CMK (cell line): Measurements from ENCODE around the gene GNGT1.
"Not testable (repeated sequence)": the region's sequence is repeated elsewhere in the genome, so short reads cannot be mapped to it uniquely, and the experiment has no call there.

Source experiments
- DNase-seq: peaks from one replicate; pipeline ENCODE4 v3.0.0-alpha.2; 2010; ENCODE audit warnings: low read depth

The GNGT1 gene

DNA sequence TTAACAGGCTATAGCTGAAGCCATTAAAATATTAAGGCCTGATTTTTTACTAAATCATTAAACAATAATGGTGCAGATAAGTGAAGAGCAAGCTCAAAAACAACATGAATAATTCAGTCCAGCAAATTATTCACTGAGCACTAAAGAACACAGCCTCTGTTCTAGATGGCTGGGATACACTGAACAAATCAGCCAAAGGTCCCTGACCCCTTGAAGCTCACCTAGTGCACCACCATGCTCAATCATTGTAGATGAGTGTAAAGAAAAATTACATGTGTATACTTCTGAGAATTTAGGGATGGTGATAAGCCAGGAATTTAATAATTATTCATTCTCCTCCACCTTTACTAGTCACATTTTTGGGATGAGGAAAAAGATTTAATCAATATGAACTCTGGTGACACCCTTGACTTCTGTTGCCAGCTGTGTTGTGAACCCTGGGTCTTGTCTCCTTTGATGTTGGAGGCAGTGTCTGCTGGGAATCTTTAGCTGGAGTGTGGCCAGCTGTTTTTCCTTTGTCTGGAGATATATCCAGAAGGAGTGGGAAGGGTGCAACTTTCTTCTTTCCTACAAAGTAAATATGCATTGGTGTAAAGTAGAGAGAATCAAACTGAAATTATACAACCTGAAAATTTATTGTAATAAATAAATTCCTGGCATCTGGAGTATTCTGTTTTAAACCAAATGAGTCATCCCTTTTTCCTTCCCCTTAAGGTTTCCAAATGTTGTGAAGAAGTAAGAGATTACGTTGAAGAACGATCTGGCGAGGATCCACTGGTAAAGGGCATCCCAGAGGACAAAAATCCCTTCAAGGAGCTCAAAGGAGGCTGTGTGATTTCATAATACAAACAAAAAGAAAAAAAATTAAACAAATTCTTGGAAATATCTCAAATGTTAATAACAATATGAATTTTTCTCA is 4.0 kb downstream of the GNGT1 start:
- no peak for DNase-seq

DNA sequence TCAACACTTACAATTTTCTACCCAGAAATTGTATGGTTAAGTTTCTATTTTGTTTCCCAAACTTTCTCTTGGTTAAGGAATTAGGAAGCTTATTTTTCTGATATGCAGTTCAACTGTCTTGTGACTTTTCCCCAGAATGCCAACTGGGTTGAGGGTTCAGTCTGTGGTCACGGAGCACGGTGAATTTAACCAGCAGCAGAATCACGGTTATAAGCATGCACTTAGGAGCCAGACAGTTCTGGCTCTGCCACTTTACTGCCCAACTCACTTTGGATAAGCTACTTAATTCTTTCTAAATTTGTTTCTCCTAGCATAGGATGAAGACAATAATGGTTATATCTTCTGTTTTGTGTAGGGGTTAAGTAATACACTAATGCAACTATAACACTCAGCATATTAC is 4.9 kb downstream of the GNGT1 start:
- DNase-seq, result not testable (repeated sequence)

DNA sequence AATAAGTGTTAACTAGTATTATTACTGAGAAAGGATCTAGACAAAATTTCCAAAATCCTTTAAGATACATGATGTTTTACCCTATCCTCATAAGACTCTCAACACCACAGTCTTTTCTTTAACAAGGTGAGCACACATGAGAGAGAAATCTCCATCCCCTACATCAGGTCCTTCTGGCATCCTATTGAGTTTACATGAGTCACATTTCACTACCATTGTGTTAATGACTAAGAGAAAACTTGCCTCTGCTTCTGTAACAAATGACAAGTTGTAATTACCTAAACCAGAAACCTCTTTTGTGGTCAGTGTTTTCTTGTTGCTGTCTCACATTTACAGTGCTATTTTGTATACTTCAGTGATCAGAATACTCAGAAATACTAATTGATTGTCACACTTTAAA is 5.3 kb downstream of the GNGT1 start:
- not testable (repeated sequence) for DNase-seq

DNA sequence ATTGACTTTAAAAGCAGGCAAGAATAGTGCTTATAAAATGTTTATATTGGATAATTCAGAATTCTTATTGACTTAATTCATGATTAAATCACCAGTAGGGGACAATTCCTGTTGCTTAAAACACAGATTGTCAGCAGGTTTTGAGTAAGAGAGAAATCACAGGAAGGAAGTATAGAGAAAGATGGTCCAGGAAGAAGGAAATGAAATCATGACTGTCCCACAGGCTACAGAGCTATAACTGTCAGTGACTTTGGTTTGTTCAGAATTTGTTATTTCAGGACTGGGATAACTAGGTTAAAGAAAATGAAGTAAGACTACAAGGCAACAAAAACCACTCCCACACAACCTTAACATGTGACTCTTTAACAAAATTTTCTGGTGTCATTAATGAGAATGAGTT is 6.8 kb downstream of the GNGT1 start:
- no peak for DNase-seq

DNA sequence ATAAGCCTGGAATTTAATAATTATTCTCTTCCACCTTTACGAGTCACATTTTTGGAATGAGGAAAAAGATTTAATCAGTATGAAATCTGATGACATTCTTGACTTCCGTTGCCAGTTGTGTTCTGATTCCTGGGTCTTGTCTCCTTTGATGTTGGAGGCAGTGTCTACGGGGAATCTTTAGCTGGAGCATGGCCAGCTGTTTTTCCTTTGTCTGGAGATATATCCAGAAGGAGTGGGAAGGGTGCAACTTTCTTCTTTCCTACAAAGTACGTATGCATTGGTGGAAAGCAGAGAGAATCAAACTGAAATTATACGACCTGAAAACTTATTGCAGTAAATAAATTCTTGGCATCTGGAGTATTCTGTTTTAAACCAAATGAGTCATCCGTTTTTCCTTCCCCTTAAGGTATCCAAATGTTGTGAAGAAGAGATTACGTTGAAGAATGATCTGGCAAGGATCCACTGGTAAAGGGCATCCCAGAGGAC is 8.3 kb downstream of the GNGT1 start:
- no peak for DNase-seq

DNA sequence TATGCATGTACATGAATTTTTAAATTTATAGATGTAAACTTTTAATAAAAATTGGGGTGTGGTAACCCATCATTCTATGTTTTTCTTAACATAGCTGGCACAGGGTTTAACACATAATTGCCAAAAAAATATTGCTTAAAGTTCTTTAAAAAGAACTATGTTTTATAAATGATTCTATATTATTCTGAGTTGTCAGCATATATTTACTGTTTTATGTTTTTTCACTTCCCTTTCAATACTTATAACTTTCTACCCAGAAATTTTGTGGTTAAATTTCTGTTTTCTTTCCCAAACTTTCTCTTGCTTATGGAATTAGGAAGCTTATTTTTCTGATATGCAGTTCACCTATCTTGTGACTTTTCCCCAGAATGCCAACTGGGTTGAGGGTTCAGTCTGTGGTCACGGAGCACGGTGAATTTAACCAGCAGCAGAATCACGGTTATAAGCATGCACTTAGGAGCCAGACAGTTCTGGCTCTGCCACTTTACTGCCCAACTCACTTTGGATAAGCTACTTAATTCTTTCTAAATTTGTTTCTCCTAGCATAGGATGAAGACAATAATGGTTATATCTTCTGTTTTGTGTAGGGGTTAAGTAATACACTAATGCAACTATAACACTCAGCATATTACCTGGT is 9.0 kb downstream of the GNGT1 start:
- DNase-seq, result not testable (repeated sequence)

DNA sequence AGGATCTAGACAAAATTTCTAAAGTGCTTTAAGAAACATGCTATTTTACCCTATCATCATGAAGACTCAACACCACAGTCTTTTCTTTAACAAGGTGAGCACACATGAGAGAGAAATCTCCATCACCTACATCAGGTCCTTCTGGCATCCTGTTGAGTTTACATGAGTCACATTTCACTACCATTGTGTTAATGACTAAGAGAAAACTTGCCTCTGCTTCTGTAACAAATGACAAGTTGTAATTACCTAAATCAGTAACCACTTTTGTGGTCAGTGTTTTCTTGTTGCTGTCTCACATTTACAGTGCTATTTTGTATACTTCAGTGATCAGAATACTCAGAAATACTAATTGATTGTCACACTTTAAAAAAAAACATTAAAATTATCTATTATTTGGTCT is 9.5 kb downstream of the GNGT1 start:
- not testable (repeated sequence) for DNase-seq

DNA sequence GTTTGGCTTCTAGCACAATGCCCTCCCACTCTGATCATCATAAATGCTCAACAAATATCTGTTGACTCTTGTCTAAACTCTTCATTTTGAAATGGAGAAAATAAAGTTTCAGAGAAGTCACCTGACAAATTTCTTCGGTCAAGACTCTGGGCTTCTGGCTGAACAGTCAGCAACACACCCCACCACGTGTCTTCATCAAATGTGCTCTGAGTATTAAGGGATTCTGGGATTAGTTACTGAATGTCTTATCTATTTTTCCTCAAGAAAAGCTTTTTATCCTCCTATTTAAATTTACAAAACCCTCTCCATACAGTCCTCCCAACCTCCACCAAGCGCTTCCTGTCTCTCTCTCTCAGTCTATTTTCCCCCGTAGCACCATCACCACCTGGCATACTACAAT is 9.9 kb downstream of the GNGT1 start:
- not testable (repeated sequence) for DNase-seq

DNA sequence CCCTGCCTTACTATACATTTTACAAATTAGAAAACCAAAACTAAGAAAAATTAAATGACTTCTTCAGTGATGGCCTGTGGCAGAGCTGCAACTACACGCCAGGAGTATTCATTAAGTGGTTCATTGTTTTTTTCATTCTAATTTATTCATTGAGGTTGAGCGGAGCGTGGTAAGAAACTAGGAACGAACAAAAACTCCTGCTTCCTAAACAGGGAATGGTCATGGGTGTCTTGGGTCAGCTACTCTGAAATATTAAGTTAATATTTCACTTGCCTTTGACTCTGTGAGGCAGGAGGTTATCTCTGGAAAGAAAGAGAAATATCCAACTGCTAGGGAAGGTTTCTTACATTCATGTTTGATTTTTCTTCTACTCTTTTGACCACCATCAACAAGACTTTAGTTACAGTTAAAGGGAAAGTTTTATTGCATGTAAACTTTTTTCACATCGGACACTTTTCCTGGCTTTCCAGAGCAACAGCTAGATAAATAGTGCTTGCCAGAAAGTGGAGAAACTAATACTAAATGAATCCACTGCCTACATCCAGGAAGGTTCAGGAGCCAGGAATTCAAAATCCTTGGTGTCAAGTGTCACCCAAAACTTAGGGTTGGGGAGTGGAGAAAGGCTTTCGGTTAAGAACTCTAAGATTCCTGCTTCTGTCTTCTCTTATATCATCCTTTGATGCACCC is 14.3 kb downstream of the GNGT1 start:
- DNase-seq, result no peak

DNA sequence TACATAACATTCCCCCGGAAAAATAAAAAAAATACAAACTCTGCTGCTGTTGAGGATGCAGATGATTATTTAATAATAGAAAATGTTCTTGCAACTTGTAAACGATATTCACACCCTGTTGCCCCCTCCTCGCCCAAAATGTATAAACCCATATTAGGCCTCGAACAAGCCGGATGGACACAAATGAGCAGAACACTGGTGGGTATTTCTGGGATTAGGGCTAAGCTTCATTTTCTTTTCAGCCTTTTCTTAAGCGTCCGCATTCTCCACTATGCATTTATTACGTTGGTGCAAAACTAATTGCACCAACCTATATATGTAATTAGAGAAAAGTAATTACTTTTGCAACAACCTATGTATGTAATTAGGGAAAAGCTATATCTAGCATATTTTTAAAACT is 14.8 kb downstream of the GNGT1 start:
- DNase-seq, result no peak

DNA sequence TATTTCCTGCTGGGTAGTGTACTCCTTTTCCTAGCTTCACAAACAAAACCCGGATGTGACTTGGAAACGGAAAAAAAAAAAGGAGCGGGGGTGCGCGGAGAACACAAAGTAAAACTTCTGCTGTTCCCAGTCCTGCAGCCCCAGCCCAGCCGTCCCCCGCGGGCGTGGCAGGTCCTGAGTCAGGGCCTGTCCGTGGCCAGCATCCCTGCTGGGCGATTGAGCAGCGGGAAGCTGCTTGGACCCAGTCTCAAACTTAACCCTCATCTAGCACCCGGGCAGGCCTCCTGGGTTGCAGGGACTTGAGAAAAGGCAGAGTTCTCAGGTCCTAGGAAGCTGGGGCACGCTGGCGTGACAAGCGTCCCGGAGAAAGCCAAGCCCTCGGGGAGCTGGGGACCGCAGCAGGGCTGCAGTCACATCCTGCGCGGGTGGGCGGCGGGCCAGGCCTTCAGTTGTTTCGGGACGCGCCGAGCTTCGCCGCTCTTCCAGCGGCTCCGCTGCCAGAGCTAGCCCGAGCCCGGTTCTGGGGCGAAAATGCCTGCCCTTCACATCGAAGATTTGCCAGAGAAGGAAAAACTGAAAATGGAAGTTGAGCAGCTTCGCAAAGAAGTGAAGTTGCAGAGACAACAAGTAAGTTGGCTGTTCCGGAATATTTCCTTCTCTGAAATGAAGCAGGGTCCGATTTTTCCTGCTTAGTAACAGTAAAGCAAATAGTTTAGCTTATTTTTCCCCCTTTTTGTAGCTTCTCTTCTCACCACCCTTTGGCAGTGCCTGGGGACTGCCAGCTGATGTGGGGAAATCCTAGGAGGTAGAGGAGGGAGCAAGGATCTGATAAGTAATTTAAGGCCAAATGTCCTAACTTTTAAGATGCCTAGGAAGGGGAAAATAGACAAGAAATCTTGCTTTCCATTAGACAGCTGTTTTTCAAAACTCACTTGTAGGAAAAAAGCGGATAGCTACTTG is 15.5 kb downstream of the GNGT1 start, which contains the start of gene GNG11:
TSS of gene GNG11 (plus strand) at position 129 of the 960 bp plus-strand sequence. CDS start at position 532, 403 bp downstream.
- no peak for DNase-seq

DNA sequence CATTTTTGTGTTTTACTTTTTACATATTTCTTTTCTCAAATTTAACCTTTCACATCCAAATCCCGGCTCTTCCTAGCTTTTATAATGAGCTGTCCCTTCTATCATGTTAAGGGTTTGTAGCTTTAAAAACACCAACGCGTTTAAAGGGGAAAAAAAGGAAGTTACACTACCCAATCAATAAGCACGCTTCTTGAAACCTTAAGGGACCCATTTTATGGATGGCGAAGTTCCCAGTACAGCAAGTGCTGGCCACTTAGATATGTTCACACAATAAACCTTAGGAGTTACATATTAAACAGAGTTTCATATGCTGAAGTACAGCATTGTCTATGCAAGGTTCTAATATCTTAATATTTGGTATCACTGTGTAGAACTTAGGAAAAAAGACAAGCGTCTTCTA is 16.9 kb downstream of the GNGT1 start:
- DNase-seq, result no peak

DNA sequence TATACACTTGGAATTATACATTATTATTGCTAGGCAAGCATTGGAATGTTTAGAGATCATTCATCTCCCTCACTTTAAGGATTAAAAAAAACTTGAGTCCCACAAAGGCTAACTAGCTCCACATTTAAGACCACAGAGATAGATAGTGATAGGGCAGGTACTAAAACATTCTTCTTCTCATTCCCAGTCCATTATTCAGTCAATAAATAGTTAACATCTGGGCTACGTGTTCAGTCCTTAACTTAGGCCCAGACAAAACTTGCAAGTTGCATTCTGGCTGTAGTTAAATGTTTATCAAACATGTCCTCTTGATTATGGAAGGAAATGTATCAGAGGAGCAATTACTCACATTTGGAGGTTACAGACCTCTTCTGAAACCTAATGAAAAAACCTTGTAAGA is 17.6 kb downstream of the GNGT1 start:
- DNase-seq, result no peak

DNA sequence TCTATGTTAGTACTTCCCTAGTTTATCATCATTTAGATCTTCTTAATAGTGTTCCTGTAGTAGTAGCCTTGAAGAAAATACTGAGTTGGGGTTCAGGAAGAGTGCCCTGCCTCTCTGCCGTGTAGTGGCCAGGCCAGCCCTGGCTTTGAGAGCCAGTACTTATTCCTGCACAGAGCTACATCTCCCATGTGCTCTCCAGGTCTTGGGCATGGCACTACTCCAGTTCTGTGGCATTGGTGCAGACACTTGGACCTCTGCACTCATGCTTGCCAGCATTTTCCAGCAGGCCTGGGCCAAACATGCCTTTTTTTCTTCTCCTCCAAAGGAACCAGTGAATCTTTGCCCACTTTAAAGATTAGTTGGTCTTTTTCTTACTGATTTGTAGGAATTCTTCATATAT is 20.4 kb downstream of the GNGT1 start:
- DNase-seq, result no peak

DNA sequence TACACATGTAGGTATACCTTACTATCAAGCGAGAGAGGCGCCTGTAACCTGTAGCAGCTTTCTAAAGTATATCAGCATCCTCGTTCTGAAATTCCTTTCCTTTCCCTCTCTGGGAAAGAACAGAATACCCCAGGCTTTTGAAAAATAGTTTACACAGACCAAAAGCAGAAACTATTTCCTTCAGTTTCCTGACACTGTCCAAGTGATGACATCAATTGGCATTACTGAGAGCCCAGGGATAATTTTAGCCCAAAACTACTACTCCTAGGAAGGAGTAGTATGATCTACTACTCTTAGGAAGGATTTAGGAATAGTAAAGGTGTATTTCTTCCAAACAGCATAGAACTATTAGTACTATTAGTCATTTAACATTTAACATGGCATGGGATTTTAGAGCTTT is 21.2 kb downstream of the GNGT1 start:
- DNase-seq, result no peak

DNA sequence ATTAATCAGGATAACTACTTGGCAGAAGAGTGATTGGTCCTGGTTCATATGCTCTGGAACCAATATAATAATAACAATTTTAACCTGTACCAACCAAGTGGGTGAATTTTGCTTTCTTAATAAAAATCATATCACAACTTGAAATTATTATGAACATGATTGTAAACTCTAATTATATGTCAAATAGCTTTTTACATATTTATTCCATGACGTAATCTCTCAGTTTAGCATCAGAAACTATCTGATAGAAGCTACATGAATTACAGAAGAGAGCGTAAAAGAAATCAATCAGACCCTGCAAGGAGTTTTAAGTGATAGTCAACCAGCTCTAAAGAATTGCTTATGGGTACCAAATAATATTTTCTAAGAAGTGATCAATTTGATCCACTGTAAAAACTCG is 25.3 kb downstream of the GNGT1 start:
- no peak for DNase-seq

DNA sequence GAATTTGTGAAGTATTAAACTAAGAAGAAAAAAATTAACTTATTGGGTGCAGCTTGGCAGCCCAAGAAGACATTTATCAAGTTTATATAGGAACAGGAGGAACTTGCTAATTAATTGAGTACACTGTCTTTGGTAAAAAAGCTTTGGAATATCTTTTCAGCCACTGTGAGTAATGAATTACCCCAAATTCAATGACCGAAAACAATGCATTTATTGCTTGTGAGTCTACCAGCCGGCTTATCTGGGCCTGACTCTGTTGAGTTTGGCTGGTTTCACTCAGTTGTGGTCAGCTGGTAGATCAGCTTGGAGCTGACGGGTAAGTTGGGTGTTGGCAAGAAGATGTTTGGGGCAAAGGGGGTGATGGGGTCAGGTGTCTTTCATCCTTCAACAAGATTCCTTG is 26.8 kb downstream of the GNGT1 start:
- no peak for DNase-seq

DNA sequence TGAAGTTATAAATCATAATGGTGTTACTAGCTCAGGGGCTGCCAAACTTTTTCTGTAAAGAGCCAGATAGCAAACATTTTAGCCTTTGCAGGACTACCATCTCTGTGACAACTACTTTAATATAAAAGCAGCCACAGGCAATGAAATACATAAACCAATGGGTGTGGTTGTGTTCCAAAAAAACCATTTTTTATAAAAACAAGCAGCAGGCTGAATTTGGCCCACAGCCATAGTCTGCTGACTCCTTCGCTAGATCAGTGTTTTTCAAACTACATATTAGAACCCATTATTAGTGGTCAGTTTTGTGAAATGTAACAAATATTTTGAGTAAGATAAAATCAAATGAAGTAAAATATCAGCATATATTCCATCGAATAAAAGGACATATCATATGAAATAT is 28.7 kb downstream of the GNGT1 start:
- no peak for DNase-seq

DNA sequence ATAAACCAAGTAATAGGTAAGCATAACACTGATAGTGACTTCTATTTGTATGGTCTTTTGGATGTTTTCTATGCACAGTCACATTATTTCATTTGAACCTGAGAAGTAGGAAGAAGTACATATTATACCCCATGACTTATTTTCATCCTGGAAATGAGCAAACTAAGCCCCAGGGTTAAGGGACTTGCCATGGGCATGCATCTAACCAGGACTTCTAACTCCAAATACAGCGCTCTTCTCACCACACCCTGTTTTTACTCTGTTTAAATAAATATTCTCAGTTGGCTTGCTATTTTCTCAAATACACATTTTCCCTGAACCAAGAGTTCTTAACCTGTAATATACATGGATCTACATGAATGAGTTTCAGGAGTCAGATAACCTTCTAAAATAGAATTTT is 31.5 kb downstream of the GNGT1 start:
- no peak for DNase-seq

DNA sequence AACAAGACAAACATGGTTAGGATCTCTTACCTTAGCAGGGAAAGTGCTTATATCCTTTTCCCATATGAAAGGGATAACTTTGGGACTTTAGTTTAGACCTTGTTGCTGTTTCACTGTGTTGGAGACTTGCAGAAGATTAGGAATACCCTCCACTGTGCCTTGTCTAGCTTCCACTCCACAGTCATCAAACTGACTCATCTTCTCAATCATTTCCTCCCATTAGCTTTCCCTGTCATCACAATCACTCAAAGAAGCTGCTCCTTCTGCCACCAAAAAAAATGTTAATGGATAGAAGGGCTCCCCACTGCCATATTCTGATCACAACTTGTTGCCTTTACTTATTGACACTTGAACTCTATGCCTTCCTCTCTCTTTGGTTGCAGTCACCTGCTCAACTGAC is 31.9 kb downstream of the GNGT1 start:
- DNase-seq, result no peak

DNA sequence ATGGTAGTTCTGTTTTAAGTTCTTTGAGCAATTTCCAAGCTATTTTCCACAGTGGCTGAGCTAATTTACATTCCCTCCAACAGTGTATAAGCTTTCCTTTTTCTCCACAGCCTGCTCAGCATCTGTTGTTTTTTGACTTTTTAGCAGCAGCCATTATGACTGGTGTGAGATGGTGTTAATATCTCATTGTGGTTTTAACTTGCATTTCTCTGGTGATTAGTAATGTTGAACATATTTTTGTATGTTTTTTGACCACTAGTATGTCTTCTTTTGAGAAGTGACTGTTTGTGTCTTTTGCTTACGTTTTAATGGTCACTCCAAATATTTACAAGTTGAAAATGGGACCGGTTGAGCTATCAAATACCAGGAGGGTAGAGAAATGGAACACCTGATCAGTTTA is 35.6 kb downstream of the GNGT1 start:
- DNase-seq, result no peak
